Neural crest cell (in vitro differentiated cells): Measurements from ENCODE around the gene ROBO2. TPM values are rescaled to one million over a fixed set of nuclear protein-coding genes. Genes with fewer than 3 reads are reported as not detected.

Experiments
- DNase-seq: peaks from one replicate; pipeline ENCODE4 v3.0.0; 2021; ENCODE audit warnings: low read depth, mixed read lengths, low spot score
- H3K27ac Mint-ChIP-seq: one replicate; pipeline ENCODE4 v1.8.0; 2021; ENCODE audit warnings: mild to moderate bottlenecking, mixed read lengths; ENCODE audit not compliant: unreplicated experiment
- H3K27me3 Mint-ChIP-seq: 2 replicates; pipeline ENCODE4 v1.8.0; 2021; ENCODE audit warnings: low read depth, mild to moderate bottlenecking, mixed read lengths
- H3K36me3 Mint-ChIP-seq: 2 replicates; pipeline ENCODE4 v1.8.0; 2021; ENCODE audit warnings: low read depth, mild to moderate bottlenecking, mixed read lengths
- H3K4me1 Mint-ChIP-seq: 2 replicates; pipeline ENCODE4 v1.8.0; 2021; ENCODE audit warnings: mixed read lengths
- H3K4me3 Mint-ChIP-seq: one replicate; pipeline ENCODE4 v1.8.0; 2021; ENCODE audit warnings: mild to moderate bottlenecking, mixed read lengths
- H3K9me3 Mint-ChIP-seq: 2 replicates; pipeline ENCODE4 v1.8.0; 2021; ENCODE audit warnings: mixed read lengths
- total RNA-seq: library from RNA; stranded (reverse); gene quantifications from 2 replicates; pipeline ENCODE4 v1.2.1, GENCODE V29; 2021
- TF ChIP-seq, protein P1 (sequence below): fragments of 200-600 bp; sonication (generic); conservative IDR thresholded peaks from 2 replicates; pipeline ENCODE4 v1.5.0; 2021; ENCODE audit warnings: antibody characterized with exemption, mild to moderate bottlenecking

ROBO2 gene
- total RNA-seq, 1 donor from 2014 or later = 27.9 TPM

DNA sequence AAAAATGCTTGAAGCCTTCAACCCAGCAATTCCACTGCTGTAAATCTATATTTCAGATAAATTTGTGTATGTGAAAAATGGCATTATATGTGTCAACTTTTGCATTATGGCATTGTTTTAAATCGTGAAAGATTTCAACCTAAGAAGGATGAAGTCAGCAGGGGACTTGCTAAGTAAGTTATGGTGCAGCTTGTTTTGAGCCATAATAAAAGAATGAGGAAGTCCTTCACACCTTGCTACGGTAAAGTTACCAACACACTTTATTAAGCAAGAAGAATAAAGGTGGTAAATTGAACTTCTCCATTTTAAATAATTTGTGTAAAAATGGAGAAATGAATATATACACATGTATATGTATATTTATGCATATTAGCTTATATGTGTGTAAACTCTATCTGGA, 371.4 kb downstream of the ROBO2 start:
- H3K4me3 Mint-ChIP-seq = no peak overlapping the region
- H3K4me1 Mint-ChIP-seq = no peaks in the 10 kb centered on the region
- H3K36me3 Mint-ChIP-seq = no peaks in the 10 kb centered on the region
- TF ChIP-seq, protein P1, sequence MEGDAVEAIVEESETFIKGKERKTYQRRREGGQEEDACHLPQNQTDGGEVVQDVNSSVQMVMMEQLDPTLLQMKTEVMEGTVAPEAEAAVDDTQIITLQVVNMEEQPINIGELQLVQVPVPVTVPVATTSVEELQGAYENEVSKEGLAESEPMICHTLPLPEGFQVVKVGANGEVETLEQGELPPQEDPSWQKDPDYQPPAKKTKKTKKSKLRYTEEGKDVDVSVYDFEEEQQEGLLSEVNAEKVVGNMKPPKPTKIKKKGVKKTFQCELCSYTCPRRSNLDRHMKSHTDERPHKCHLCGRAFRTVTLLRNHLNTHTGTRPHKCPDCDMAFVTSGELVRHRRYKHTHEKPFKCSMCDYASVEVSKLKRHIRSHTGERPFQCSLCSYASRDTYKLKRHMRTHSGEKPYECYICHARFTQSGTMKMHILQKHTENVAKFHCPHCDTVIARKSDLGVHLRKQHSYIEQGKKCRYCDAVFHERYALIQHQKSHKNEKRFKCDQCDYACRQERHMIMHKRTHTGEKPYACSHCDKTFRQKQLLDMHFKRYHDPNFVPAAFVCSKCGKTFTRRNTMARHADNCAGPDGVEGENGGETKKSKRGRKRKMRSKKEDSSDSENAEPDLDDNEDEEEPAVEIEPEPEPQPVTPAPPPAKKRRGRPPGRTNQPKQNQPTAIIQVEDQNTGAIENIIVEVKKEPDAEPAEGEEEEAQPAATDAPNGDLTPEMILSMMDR = no peak
- H3K9me3 Mint-ChIP-seq = peaks cover 6% of the 10 kb centered on the region
- no peak overlapping the region for H3K27ac Mint-ChIP-seq
- no peaks in the 10 kb centered on the region for H3K27me3 Mint-ChIP-seq
- DNase-seq = no peak

- no peak for DNase-seq
- Mint-ChIP-seq H3K4me3 (no peak overlapping the region), H3K4me1 (no peaks in the 10 kb centered on the region), H3K36me3 (no peaks in the 10 kb centered on the region), H3K27ac (no peak overlapping the region), H3K27me3 (no peaks in the 10 kb centered on the region), H3K9me3 (peaks cover 6% of the 10 kb centered on the region)
- TF ChIP-seq, protein P1 = no peak
These were observed 372.1 kb downstream of the ROBO2 start for GRCh38 chr3:77412021-77412438.

DNA sequence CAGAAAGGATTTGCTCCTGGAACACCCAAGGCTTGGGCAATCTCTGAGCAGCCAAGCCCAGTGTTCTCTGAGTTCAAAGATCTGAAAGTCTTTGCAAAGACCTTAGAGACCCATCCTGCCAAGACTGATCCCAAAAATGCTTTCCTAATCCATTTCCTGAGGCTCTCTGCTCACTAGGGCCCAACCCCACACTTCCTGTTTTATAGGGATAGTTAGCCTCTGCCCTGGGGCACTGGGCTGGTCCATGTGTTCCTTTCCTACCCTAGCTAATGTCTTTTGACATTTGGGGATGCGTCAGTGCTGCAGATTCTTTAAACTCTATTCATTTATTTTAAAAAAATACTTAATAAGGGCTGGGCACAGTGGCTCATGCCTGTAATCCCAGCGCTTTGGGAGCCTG, 372.7 kb downstream of the ROBO2 start:
- H3K27ac Mint-ChIP-seq = no peak overlapping the region
- no peaks in the 10 kb centered on the region for H3K27me3 Mint-ChIP-seq
- H3K9me3 Mint-ChIP-seq = peaks cover 6% of the 10 kb centered on the region
- no peak overlapping the region for H3K4me3 Mint-ChIP-seq
- TF ChIP-seq, protein P1 = no peak
- no peak for DNase-seq
- H3K36me3 Mint-ChIP-seq = no peaks in the 10 kb centered on the region
- no peaks in the 10 kb centered on the region for H3K4me1 Mint-ChIP-seq

DNA sequence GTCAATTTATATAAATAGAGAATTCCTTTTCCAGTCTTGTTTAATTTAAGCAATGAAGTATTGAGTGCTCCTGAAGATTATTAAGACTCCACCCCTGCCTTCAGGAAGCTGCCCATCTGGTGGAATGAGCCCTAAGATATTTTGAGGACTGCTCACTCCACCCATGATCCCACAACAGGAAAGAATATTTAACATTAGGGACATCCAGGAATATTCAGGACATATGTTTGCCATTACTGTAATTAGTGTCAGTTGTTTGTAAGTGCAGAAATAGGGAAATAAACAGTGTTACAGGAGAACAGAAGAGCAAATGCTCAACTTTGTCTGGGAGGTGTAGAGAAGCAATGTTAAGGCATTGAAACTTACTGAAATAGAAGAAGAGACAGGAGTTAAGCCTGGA, 375.0 kb downstream of the ROBO2 start:
- TF ChIP-seq, protein P1 = no peak
- Mint-ChIP-seq H3K4me3 (no peak overlapping the region), H3K36me3 (no peaks in the 10 kb centered on the region), H3K27me3 (no peaks in the 10 kb centered on the region), H3K27ac (no peak overlapping the region), H3K4me1 (no peaks in the 10 kb centered on the region), H3K9me3 (peaks cover 6% of the 10 kb centered on the region)
- DNase-seq = no peak

DNA sequence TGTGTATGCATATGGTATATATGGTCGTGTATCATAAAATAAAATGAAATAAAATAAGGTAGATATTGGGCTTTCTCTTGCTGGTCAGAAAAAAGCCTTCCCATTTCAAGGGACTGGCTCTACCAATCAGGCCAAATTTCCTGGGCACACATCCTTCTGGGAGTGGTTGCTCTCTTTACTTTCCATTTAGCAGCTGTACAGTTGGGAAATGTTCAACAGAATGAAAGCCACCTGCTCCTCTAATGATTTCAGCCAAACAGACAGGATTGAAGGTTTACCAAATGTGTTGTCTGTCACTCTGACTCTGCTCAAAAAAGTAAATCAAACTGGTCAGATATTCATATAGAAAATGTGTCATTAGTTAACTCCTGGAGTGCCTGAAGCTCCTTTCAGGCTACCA, 380.4 kb downstream of the ROBO2 start:
- Mint-ChIP-seq H3K36me3 (no peaks in the 10 kb centered on the region), H3K27ac (no peak overlapping the region), H3K4me1 (no peaks in the 10 kb centered on the region), H3K27me3 (no peaks in the 10 kb centered on the region), H3K9me3 (no peaks in the 10 kb centered on the region), H3K4me3 (no peak overlapping the region)
- DNase-seq = no peak
- TF ChIP-seq, protein P1 = no peak

DNA sequence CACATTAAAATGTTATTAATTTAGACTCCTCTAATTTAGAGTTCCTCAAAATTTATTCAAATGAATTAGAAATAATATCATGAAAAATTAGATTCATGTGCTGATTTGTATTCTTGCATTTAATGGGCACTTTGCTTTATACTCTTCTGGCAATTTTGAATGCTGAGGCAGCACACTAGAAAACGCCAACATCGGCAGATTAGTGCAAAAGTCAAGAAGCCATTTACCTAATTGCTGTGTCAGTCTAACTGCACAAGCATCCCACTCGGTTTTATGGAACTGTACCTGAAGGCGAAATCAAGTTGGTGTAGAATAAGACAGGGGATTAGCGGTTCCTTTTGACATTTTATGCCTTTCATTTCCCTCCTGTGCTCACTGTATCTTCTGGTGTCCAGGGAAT, 382.0 kb downstream of the ROBO2 start:
- Mint-ChIP-seq H3K9me3 (no peaks in the 10 kb centered on the region), H3K36me3 (no peaks in the 10 kb centered on the region), H3K4me3 (no peak overlapping the region), H3K27me3 (no peaks in the 10 kb centered on the region), H3K4me1 (no peaks in the 10 kb centered on the region), H3K27ac (no peak overlapping the region)
- DNase-seq = no peak
- TF ChIP-seq, protein P1 = no peak
